ENCODE measurements around the gene ZNF710.

ZNF710 gene

DNA sequence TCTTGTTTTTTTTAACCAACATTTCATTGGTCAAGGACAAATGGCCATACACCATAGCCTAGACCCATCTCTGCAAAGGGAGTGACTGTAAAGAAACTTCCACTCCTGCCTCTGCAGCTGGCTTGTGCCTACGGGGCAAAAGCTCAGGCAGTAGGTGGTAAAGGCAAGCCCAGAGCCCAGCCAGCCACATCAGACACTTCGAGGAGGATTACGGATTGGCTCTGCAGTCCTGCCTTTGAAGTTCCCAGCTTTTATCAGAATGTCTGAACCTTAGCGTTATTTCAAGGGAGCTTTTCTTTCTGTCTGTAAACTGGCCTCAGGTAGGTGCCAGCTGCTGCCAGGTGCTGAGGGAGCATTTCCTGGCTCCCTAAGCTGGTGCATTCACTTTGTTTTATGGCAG lies 15.6 kb downstream of the ZNF710 start:
- DNase-seq (ENCODE audit: low read depth in 2 of 2), result no peak

DNA sequence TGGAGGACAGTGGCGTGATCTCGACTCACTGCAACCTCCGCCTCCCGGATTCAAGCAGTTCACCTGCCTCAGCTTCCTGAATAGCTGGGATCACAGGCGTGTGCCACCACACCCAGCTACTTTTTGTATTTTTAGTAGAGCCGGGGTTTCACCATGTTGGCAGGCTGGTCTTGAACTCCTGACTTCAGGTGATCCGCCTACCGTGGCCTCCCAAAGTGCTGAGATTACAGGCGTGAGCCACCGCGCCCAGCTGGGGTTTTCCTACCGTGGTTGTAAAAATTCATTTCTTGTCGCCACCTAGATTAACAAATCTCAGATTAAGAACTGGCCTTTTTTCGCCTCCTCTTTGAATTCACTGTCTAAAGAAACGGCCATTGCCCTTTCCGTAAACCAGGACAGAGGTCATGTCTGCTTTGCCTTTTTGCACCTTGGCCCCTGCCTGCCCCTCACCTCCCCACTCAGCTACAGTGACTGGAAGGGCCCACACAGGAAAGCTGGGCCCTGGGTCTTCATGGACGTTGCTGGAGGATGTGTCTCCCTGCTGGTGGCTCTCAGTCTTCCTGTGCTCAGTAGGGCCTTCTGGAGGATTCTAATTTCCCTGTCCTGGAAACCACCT lies 17.2 kb downstream of the ZNF710 start:
- no peak for DNase-seq (ENCODE audit: low read depth in 2 of 2)

DNA sequence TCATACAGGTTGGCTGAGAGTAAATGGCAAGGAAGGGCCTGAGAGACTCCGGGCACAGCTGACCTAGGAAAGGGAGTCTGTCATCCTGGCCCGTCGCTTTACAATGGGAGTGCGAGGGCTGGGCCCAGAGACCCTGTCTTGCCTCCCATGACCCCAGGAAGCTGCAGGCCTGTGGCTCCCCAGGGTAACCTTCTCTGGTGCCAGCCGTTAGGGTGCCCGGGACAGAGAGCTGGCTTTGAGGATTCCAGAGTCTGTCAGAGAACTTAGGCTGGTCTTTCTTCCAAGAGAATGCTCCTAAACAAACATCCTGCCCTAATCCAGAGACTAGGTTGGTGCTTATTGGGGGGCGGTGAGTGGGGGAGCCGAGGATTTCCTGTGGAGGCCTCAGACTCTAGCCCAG lies 18.5 kb downstream of the ZNF710 start:
- no peak for DNase-seq (ENCODE audit: low read depth in 2 of 2)

DNA sequence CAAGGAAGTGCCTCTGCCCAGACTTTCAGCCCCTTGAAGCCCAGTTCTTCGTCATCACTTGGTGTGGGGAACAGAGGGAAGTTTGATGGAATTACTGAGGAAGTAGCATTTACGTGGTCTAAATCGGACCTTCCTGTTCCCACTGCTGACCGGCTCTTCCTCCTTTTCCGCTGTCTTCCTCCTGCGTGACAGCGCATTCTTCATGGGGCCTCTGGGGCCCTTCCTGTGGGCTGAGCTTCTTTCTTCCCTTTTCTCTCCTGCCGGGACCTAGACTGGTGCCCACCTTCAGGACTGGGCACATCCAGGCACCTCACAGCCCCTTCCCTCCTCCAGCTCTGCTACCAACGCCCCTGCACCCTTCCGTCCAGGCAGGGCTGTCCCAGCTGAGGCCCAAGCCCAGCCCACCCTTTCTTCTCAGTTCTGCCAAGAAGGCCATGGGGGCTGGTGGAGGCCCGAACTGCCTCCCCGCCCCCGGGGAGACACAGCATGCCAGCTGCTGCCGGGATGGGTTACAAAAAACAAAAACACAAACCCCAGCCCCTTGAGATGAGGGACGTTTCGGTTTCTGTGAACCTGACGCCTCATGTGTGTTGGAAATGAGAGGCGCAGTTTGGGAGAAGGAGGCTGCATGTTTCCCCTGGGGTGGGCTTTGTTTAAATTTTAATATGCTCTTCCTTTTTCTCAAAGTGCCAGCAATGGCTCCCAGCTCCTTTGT lies 19.1 kb downstream of the ZNF710 start:
- no peak for DNase-seq (ENCODE audit: low read depth in 2 of 2)

DNA sequence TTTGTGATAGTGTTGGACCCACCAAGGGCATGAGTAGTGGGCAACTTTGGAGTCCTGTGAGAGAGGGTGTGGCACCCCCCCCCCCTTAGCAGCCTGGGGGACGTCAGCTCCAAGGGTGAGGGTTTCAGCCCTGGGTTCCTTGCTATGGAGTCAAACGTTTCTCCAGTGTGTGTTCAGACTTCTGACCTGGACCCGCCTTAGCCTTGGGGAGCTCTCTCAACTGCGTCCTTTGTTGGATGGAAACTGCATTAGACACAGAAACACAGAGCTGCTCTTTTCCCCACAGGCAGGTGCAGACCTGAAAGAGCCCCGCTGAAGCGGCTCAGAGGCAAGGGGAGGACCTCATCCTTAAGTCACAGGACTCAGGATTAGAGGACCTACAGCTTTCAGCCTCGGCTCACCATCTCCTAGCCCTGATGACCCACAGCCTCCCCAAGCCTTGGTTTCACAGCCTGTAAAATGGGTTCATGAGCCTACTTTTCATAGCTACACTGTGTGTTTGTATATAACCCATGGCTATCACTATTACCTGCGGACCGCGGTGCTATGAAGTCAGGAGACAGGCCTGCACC lies 19.9 kb downstream of the ZNF710 start:
- no peak for DNase-seq (ENCODE audit: low read depth in 2 of 2)

DNA sequence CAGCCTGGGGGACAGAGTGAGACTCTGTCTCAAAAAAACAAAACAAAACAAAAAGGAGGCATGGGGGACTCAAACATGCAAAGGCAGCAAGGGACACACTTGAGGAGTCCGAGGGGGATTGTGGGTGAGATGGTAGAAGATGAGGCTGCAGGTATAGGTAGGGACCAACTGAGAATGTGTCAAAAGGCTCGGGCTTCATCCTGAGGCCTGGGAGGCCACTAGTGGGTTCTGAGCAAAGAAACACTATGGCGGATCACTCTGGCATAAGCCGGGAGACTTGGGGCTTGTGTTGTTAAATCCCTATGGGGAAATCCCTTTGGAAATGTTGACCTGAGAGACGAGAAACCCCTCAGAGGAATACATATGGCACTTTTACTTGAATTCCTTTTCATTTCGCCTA lies 21.2 kb downstream of the ZNF710 start:
- DNase-seq (ENCODE audit: low read depth in 2 of 2), result no peak

DNA sequence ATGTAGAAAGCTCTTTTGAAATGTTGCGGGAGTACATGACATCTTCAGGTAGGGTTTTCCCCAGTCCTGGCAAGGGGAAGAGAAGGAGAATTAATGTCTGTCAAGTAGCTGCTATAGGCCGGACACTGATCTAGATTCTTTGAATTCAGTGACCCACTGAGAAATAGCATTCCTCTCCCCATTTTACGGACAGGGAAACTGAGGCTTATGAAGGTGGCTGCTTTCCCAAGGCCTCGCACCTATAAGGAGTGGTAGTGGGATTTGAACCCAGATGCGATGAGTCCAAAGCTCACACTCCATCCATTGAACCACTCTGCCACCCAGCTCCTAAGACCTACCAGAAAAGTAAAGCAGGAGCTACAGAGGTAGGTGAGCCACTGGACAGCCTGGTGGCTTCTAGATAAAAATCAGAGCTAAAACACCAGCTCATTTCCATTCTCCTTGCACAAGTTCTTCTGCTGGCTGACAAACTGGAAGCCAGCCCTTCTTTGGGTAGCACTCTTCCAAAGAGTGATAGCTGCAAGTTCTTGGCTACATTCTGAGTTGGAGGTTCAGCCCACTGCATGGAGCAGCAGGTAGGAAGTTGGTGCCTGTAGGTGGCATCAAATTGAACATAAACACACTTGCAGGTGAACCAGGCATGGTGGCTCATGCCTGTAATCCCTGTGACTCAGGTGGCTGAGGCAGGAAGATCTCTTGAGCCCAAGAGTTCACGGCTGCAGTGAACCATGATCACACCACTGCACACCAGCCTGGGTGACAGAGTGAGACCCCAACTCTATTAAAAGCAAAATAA lies 22.0 kb downstream of the ZNF710 start:
- DNase-seq (ENCODE audit: low read depth in 2 of 2), result no peak

DNA sequence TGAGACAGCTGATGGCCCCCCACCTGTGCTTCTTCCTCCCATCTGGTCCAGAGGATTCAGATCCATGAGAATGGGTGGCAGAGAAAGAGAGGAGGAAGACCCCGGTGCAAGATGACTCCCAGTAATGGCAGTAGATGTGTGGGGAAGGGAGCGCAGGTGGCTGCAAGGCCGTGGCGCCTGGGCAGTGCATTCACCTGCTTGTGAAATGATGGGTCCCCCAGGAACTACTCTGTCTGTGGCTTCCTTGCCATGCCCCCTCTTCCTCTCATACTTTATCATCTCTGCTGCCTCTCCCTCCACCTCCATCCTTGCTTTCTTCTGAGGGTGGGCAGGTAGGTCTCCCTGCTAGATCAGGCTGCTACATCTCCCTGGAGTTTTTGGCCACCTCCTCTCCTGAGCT lies 23.3 kb downstream of the ZNF710 start:
- no peak for DNase-seq (ENCODE audit: low read depth in 2 of 2)

DNA sequence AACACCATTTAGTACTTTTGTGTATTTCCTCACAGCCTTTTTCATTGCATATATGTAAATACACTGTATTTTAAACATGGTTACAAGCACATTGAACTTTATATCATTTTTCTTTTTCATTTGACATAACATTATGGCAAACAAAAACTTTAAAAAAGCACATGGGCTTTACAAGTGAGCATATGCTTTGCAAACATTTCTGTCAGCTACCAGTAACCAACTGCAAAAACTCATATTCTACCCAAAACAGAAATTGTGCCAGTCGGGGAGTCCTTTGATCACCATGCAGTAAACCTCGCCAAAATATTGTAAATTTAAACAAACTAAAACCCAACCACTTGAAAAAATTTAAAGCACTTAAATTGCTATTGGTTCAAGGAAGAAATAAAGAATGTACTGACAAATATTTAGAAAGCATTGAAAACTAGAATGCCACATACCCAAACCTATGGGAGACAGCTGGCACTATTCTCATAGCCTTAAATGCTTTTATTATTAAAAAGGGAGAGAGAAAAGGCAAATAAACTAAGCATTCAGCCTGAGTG lies 24.4 kb downstream of the ZNF710 start:
- no peak for DNase-seq (ENCODE audit: low read depth in 2 of 2)

DNA sequence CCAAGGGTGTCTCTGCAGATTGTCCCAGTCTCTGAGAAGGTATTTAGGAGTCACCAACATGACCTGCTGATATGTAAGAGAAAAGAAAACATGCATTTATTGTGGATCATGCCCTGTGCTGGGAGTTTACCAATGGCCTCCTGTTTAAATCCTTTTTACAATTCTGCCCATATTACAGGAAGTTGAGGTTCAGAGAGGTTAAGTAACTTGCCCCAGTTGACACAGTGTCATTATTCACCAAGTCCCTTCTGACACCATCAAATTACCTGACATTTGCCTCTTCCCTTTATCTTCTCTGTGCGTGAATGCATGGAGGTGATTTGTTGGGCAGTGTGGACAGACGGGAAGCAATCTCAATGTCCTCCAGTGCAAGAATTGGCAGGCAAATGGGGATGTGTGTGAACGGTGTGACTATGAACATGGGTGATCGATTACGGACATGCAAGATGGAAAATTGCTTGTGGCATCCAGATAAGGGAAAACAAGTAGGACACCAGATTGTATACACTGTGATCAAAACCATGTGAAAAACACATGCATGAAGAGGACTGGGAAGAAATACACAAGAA lies 27.3 kb downstream of the ZNF710 start:
- DNase-seq (ENCODE audit: low read depth in 2 of 2), result no peak

DNA sequence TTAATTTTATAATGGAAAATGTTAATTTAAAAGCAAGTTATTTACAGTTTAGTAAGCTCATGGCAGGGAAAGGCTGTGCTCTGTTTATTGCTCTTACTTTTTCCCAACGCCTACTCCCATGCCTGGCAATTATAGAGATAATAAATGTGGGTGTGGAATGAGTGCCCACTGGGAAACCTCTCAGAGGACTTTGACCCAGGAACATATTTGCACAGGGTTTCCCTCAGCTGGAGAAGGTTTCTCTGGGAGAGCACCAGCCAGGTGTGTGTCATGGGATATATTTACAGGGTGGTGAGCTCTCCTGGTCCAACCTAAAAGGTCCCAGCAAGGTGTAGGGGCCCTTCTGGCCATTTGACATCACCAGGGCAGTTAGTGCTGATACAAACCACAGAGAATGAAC lies 27.9 kb downstream of the ZNF710 start:
- DNase-seq (ENCODE audit: low read depth in 2 of 2), result no peak

DNA sequence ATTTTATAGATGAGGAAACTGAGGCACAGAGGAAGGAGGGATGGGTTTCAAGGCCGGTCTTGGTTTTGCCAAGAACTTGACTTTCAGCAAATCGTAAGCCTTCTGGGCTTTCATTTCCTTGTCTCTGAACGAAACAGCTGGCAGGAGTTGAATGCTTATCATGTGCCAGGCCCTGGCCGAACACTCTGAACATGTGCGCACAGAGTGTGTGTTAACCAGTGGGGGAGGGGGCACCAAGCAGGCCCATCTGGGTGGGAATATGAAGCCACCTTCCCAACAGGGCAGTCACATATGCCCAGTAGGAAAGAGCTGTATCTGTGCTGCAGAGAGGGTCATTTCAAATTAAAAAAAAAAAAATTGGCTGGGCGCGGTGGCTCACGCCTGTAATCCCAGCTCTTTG lies 29.3 kb downstream of the ZNF710 start:
- no peak for DNase-seq (ENCODE audit: low read depth in 2 of 2)

DNA sequence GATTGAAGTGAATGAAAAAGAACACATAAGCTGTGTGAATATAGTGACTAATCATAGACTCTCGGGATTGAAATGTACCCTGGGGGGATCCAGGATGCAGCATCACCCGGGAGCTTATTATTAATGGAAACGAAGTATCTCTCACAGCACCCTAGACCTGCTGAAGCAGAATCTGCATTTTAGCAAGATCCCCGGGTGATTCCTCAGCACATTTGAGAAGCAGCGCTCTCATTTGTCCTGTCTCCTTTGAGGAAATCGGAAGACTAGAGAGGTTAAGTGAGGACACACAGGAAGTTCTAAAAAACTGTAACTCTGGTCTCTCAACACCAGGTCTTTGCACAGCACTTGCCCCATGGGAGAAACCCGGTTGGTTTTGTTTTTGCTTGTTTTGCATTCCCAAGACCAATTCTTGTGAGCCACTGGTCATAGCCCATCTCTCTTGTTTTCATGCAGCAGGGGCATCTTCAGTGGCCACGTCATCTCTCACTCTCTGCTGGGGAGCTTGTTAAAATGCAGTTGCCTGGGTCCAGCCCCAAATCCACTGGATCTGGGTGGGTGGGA lies 30.2 kb downstream of the ZNF710 start:
- DNase-seq (ENCODE audit: low read depth in 2 of 2), result no peak

DNA sequence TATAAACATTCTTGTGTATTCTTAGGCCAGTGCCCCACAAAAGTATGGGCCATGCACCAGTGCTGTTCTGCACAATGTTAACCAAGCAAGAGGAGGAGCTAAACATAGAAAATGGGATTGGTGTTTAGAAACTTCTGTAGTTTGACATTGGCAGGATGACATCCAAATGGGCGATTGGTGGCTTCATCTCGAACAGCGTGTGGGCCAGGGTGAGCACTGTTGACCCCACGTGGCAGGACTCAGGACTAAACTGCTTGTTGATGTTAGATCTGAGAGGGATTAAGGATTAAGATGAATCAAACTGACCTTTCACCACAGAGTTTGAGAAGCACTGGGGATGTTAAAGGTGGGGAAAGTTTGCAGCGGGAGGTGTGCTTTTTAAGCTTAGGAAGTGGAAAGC lies 31.9 kb downstream of the ZNF710 start:
- no peak for DNase-seq (ENCODE audit: low read depth in 2 of 2)

DNA sequence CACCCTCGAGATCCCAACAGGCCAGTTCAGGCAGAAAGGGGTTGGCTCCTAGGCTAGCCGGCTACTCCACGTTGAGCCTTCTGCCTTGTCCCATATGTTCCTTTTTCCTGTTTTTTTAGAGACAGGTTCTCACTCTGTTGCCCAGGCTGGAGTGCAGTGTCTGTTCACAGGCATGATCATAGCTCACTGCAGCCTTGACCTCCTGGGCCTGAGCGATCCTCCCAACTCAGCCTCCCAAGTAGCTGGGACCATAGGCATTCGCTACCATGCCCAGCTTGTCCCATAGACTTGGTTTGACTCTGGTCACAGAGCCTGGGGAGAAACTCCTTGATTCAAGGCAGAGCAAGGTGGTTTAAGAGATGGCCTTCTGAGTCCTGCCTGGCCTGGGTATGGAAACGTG lies 32.3 kb downstream of the ZNF710 start:
- DNase-seq (ENCODE audit: low read depth in 2 of 2), result no peak

DNA sequence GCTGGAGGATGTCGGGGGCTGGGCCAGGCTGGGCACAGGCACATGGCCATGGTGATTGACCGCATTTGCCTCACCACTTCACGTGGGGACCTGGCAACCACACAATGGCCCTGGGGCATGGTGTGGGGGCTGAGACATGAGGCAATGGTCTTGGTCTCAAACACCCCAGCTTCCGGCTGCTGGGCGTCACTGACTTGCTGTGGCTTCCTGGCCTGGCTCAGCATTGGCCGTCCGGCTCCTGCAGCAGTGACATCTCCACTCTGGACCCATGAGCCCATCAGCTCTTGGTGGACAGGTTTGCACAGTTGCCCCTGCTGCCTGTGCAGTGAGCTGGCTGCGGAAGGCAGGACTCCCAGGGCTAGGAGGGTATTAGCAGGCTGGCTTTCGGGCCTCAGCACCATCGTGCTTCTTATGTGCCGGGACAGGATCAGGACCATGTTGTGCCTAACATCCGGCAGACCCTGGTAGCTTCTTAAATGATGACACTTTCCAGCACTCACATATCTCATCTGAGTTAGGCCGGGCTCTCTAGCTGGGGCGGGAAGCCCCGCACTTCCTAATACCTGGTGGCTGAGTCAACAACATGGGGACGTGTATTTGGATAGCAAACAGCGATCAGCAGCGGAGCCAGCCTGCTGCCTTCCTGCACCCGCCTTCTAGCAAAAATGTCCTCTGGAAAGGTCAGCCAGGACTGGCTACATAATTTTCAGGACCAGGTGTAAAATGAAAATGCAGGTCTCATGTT lies 34.1 kb downstream of the ZNF710 start:
- DNase-seq (ENCODE audit: low read depth in 2 of 2), result no peak

DNA sequence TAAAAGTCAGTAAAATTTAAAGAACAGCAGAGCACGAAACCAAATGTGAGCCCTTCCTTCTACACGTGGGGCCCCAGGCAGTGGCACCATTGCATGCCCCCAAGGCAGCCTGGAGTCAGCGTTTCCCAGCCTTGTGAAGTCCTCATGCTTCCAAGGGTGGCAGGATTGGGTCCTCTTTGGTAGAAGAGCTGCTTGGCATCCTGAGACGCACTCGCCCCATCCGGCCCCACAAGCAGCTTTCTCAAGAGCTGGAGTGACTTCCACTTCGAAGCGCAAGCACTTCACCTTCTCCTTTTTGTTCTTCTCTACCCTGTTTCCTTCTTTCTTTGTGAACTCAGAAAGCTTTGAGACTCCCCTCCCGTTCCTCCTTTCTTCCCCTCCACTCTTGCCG lies 34.7 kb downstream of the ZNF710 start:
- DNase-seq (ENCODE audit: low read depth in 2 of 2), result no peak

DNA sequence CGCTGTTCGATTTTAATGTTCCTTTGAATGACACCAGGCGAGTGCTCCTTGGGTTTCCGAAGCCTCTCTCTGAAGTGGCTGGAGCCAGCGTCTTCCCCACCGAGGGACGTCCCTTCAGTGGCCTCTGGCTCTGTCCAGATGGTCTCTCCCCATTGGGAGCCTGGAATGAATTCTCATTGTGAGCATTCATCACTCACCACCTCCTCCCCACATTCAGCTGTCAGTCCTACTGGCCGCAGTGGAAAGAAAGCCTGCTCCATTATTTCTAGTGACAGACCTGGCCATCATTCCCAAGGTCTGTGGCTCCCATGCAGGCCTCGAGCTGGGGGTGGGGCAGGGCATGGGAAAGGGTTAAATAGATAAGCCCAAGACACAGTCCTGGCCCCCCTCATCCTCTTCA lies 35.2 kb downstream of the ZNF710 start:
- no peak for DNase-seq (ENCODE audit: low read depth in 2 of 2)

DNA sequence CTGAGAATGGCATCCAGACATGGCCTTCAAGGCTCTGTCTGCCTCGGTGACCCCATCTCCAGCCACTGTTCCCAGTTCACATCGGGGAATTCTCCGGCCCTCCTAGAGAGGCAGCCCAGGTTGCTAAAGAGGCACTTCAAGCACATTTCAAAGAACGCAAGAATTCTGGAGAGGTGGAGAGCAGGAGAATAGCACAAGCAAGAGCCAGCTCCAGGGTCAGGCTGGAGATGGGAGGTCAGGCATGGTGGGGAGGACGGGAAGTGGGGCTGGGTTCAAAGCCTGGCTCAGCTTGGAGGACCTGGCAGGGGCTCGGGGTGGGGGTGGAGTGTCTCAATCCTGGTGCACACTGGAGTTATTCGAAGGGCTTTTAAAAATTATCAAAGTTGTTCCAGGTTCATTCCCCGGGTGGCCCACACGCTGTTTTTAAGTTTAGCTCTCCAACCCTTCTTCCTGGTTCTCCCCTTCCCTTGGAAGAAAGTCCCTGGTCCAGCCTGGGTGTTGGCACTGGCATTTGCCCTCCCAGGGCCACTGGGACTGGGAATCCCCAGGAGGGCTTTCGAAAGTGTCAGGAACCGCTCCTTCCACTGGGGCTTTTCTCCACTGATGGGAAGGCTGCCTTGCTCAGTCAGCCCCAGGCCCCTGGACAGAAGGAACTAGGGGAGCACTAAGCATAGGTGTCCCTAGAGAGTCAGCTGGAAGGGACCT lies 35.8 kb downstream of the ZNF710 start:
- no peak for DNase-seq (ENCODE audit: low read depth in 2 of 2)

DNA sequence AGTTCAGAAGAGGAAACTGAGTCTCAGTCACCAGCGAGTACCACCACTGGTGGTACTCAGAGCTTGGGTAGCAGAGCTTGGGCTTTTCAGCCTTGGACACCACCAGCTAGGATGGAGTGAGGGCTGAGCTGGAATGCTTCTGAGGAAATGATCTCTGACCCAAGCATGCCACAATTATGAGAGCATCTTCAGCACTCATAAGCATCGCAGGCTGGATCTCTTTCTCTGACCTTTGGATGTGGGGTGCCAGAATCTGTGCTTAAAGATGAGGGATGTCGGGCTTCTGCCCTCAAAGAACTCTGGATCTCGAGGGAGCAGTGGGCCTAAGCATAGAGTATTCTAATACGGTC lies 36.4 kb downstream of the ZNF710 start:
- DNase-seq (ENCODE audit: low read depth in 2 of 2), result no peak
